Activated B cell treated with CpG ODN at 0.5 μM for 24 hours (primary cell): ENCODE data around the gene C19orf25. TPM values are rescaled to one million over a fixed set of nuclear protein-coding genes. Genes with fewer than 3 reads are reported as not detected.

Experiments
- ATAC-seq: fragments of 200-7000 bp; cut with Tn5 transposase; one replicate; pipeline ENCODE4 v1.10.0; 2021; ENCODE audit warnings: low read depth, mild to moderate bottlenecking, moderate library complexity
- CTCF ChIA-PET: fragments of 350-600 bp; sonication (Branson Sonifier 250); formaldehyde crosslinking; loops from one replicate; lab custom pipeline; 2021; ENCODE audit warnings: antibody characterized with exemption; lab: Charles Lee
- POLR2A ChIA-PET: fragments of 350-600 bp; sonication (Branson Sonifier 250); formaldehyde crosslinking; loops from one replicate; lab custom pipeline; 2021; ENCODE audit warnings: antibody characterized with exemption; lab: Charles Lee
- DNase-seq: peaks from one replicate; pipeline ENCODE4 v3.0.0; 2022
- H3K27ac Mint-ChIP-seq: one replicate; pipeline ENCODE4 v1.8.0; 2020; ENCODE audit warnings: mixed read lengths
- H3K27me3 Mint-ChIP-seq: one replicate; pipeline ENCODE4 v1.8.0; 2021; ENCODE audit warnings: mixed read lengths
- H3K36me3 Mint-ChIP-seq: one replicate; pipeline ENCODE4 v1.8.0; 2021; ENCODE audit warnings: low read depth, mixed read lengths
- H3K4me1 Mint-ChIP-seq: one replicate; pipeline ENCODE4 v1.8.0; 2021; ENCODE audit warnings: mixed read lengths
- H3K4me3 Mint-ChIP-seq: one replicate; pipeline ENCODE4 v1.8.0; 2020; ENCODE audit warnings: mild to moderate bottlenecking, mixed read lengths
- H3K9me3 Mint-ChIP-seq: one replicate; pipeline ENCODE4 v1.8.0; 2020; ENCODE audit warnings: mixed read lengths
- CTCF ChIP-seq: fragments of 200-600 bp; IDR thresholded peaks from one replicate; pipeline ENCODE4 v1.8.0; 2022; ENCODE audit warnings: antibody characterized with exemption, mild to moderate bottlenecking
- intact Hi-C: fragments of 100-400 bp; cut with micrococcal nuclease; formaldehyde crosslinking; loops from one replicate; pipeline ENCODE4 v1.15.1; 2024
- total RNA-seq: library from RNA; stranded (reverse); gene quantifications from 2 replicates; pipeline ENCODE4 v1.2.3, GENCODE V29; 2022

C19orf25 gene
- total RNA-seq, 1 donor from 2014 or later, result 55.7 TPM

GRCh38 chr19:1514986-1515721, 36.1 kb upstream of the C19orf25 start:
- Mint-ChIP-seq H3K27ac (no peak overlapping the region), H3K27me3 (peaks cover 39% of the 10 kb centered on the region)

GRCh38 chr19:1514295-1514661, 35.3 kb upstream of the C19orf25 start:
- ChIA-PET POLR2A (interaction anchor here (0.7 kb wide), 1 partner anchor 245 kb away, joined by 9 read pairs; no protein-coding TSS in a partner anchor), CTCF (no interaction called here)
- DNase-seq, result no peak
- Mint-ChIP-seq H3K4me1 (peaks cover 5% of the 10 kb centered on the region), H3K36me3 (no peaks in the 10 kb centered on the region), H3K4me3 (no peak overlapping the region), H3K27ac (no peak overlapping the region), H3K27me3 (peaks cover 44% of the 10 kb centered on the region), H3K9me3 (no peaks in the 10 kb centered on the region)
- intact Hi-C loops, result loop anchor here (2.0 kb wide), 1 partner anchor 41 kb away; no protein-coding TSS in a partner anchor
- TF ChIP-seq CTCF, result no peak
- no peak for ATAC-seq

More at GRCh38 chr19:1514986-1515721, 36.1 kb upstream of the C19orf25 start:
- intact Hi-C loops, result loop anchor here (2.0 kb wide), 1 partner anchor 40 kb away; no protein-coding TSS in a partner anchor
- Mint-ChIP-seq H3K4me1 (peaks cover 5% of the 10 kb centered on the region), H3K9me3 (no peaks in the 10 kb centered on the region), H3K36me3 (no peaks in the 10 kb centered on the region), H3K4me3 (no peak overlapping the region)
- TF ChIP-seq CTCF, result no peak
- DNase-seq (no peak), ATAC-seq (no peak)
- ChIA-PET CTCF (no interaction called here), POLR2A (interaction anchor here (0.6 kb wide), 1 partner anchor 281 kb away, joined by 4 read pairs; no protein-coding TSS in a partner anchor)

- ChIA-PET CTCF (no interaction called here), POLR2A (interaction anchor here (0.7 kb wide), 1 partner anchor 244 kb away, joined by 9 read pairs; no protein-coding TSS in a partner anchor)
- Mint-ChIP-seq H3K27me3 (peaks cover 43% of the 10 kb centered on the region), H3K4me1 (peaks cover 5% of the 10 kb centered on the region), H3K4me3 (no peak overlapping the region), H3K27ac (no peak overlapping the region), H3K9me3 (no peaks in the 10 kb centered on the region), H3K36me3 (no peaks in the 10 kb centered on the region)
- peak; percentile 51 for DNase-seq
- TF ChIP-seq CTCF, result no peak
- peak; percentile 57 for ATAC-seq
- intact Hi-C loops, result loop anchor here (2.0 kb wide), 3 partner anchors 41 to 75 kb away; partner anchors contain the start of gene RPS15
These were observed 34.7 kb upstream of the C19orf25 start for GRCh38 chr19:1513499-1514294.

GRCh38 chr19:1512671-1513498, 33.9 kb upstream of the C19orf25 start, which contains the start of gene ADAMTSL5:
TSS of gene ADAMTSL5 (minus strand) at chr19:1513019. CDS start at chr19:1510943, 2,076 bp downstream.
- TF ChIP-seq CTCF, result no peak
- DNase-seq, result peak; percentile 39
- peaks cover 36% of the 10 kb centered on the region for H3K27me3 Mint-ChIP-seq
- peaks cover 7% of the 10 kb centered on the region for H3K4me1 Mint-ChIP-seq
- H3K27ac Mint-ChIP-seq, result peak within 1 kb of the TSS; percentile 0
- CTCF ChIA-PET, result no interaction called here
- H3K9me3 Mint-ChIP-seq, result no peaks in the 10 kb centered on the region
- intact Hi-C loops, result loop anchor here (2.0 kb wide), 2 partner anchors 42 to 74 kb away; partner anchors contain the start of gene RPS15
- peak; percentile 73 for ATAC-seq
- peak within 1 kb of the TSS; percentile 24 for H3K4me3 Mint-ChIP-seq
- POLR2A ChIA-PET, result no interaction called here
- no peaks in the 10 kb centered on the region for H3K36me3 Mint-ChIP-seq
